Peyer's patch (tissue), 4 donors: ENCODE data around the gene AK9. TPM values are rescaled to one million over a fixed set of nuclear protein-coding genes. Genes with fewer than 3 reads are reported as not detected.

ENCODE experiments used
- DNase-seq, 3 donors: peaks; one replicate each; pipeline ENCODE4 v3.0.0-alpha.2; 2017 to 2019
- H3K27ac ChIP-seq, 4 donors: fragments of 200-600 bp; sonication (generic); one replicate each; pipeline ENCODE4 v1.5.1; 2016 to 2019
- H3K27me3 ChIP-seq, 2 donors: fragments of 200-600 bp; sonication (generic); one replicate each; pipeline ENCODE4 v1.5.1; 2019
- H3K36me3 ChIP-seq, 3 donors: fragments of 200-600 bp; sonication (generic); one replicate each; pipeline ENCODE4 v1.5.1; 2016 to 2019
- H3K4me1 ChIP-seq, 4 donors: fragments of 200-600 bp; sonication (generic); one replicate each; pipeline ENCODE4 v1.5.1; 2016 to 2019
- H3K4me3 ChIP-seq, 4 donors: fragments of 200-600 bp; sonication (generic); 1 replicate in 3 of 4; 2 replicates in 1 of 4; pipeline ENCODE4 v1.5.1; 2016 to 2019; ENCODE audit warnings: mild to moderate bottlenecking in 1 of 4
- H3K9me3 ChIP-seq, 4 donors: fragments of 200-600 bp; sonication (generic); one replicate each; pipeline ENCODE4 v1.5.1; 2016 to 2019; ENCODE audit warnings: mild to moderate bottlenecking in 1 of 4
- POLR2A ChIP-seq, 2 donors: fragments of 450-650 bp; IDR thresholded peaks; one replicate each; pipeline ENCODE4 v1.5.1; 2017; ENCODE audit warnings: antibody characterized with exemption in 2 of 2, mild to moderate bottlenecking in 2 of 2, moderate library complexity in 2 of 2
- total RNA-seq, 4 donors: library from RNA; depleted of rRNA; stranded (reverse); fragments of >200 nt; gene quantifications; one replicate each; pipeline ENCODE4 v1.1.0, GENCODE V29; 2016
- TF ChIP-seq, protein P1 (sequence below), 6 experiments: fragments of 450-650 bp in 4 of 6; fragments of 200-600 bp in 2 of 6; sonication (generic) in 1 of 6; IDR thresholded peaks; one replicate each; pipeline ENCODE4 v1.5.1; 2017 to 2019; ENCODE audit warnings: antibody characterized with exemption in 6 of 6, mild to moderate bottlenecking in 3 of 6, moderate library complexity in 1 of 6

Gene AK9
- total RNA-seq, 4 donors from 2014 or later: 7.9 to 66.0 (median 9.7) TPM

DNA sequence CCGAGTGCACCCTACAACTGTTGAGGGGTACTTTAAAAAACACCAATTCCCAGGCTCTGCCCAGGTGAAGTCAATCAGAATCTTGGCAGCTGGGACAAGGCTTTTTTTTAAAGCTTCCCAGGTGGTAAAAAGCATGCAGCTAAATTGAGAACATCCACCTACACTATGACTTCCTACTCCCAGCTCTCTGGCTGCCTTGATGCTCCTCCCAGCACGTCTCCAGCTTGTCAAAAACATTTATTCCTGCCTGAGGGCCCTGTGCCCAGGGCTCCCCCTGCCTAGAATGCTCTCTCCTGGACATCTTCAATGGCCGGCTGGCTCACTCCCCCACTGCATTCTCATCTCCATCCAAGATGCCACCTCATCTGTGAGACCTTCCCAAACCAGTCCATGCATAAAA lies 217.9 kb downstream of the AK9 start:
- no peak for TF ChIP-seq POLR2A (IDR thresholded peaks at IDR 0.05)
- TF ChIP-seq, protein P1, sequence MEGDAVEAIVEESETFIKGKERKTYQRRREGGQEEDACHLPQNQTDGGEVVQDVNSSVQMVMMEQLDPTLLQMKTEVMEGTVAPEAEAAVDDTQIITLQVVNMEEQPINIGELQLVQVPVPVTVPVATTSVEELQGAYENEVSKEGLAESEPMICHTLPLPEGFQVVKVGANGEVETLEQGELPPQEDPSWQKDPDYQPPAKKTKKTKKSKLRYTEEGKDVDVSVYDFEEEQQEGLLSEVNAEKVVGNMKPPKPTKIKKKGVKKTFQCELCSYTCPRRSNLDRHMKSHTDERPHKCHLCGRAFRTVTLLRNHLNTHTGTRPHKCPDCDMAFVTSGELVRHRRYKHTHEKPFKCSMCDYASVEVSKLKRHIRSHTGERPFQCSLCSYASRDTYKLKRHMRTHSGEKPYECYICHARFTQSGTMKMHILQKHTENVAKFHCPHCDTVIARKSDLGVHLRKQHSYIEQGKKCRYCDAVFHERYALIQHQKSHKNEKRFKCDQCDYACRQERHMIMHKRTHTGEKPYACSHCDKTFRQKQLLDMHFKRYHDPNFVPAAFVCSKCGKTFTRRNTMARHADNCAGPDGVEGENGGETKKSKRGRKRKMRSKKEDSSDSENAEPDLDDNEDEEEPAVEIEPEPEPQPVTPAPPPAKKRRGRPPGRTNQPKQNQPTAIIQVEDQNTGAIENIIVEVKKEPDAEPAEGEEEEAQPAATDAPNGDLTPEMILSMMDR (IDR thresholded peaks at IDR 0.05): no peak
- DNase-seq: no peak
- H3K4me1 ChIP-seq: peaks cover 0 to 15% (median 7%) of the 10 kb centered on the region in 4 donors
- H3K27me3 ChIP-seq: no peaks in the 10 kb centered on the region
- peaks cover 0 to 75% (median 0%) of the 10 kb centered on the region in 3 donors for H3K36me3 ChIP-seq
- no peak overlapping the region for H3K27ac ChIP-seq
- H3K9me3 ChIP-seq: no peaks in the 10 kb centered on the region
- H3K4me3 ChIP-seq: no peak overlapping the region

DNA sequence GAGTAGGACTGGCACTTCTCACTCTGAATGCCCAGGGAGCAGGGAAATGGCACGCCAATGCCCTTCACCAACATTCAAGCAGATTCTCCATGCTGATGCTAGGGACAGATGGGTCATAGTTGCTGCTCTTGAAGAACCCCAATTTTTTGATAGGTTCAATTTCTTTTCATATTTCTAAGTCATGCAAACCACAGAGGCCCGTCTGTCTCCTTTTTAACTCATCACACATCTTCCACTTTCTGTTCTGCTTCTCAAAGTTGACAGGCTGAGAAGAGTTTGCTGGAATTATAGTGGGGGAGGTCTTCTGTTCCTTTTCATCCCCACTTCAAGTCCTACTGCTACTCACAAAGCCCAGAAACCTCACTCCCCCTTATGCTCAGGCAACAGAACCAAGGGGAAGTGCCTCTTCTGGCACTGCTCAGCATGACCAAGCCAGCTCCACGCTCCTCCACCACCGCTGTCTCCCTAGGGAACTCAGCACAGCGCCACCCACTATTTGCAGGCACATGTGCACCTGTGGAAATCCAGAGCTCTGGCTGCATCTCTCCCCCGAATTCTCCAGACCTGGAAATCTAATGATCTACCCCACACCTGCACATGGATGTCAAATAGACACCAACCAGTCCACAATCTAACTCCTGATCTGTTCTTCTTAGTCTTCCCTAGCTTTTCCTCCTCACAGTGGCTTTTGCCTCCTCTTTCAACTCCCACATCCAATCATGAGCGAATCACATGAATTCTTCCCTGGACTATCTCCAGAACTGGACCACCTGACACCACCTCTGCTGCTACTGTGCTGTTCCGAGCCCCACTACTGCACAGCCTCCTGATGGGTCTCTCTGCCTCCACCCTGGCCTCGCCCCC lies 218.6 kb downstream of the AK9 start:
- Histone ChIP-seq H3K9me3 (no peaks in the 10 kb centered on the region), H3K27me3 (no peaks in the 10 kb centered on the region), H3K36me3 (peaks cover 0 to 77% (median 0%) of the 10 kb centered on the region in 3 donors), H3K4me3 (no peak overlapping the region), H3K4me1 (peaks cover 0 to 11% (median 4%) of the 10 kb centered on the region in 4 donors), H3K27ac (no peak overlapping the region)
- DNase-seq: peak in 1 of 3 donors; percentile 56
- no peak for TF ChIP-seq POLR2A (IDR thresholded peaks at IDR 0.05)
- TF ChIP-seq, protein P1 (IDR thresholded peaks at IDR 0.05): no peak

DNA sequence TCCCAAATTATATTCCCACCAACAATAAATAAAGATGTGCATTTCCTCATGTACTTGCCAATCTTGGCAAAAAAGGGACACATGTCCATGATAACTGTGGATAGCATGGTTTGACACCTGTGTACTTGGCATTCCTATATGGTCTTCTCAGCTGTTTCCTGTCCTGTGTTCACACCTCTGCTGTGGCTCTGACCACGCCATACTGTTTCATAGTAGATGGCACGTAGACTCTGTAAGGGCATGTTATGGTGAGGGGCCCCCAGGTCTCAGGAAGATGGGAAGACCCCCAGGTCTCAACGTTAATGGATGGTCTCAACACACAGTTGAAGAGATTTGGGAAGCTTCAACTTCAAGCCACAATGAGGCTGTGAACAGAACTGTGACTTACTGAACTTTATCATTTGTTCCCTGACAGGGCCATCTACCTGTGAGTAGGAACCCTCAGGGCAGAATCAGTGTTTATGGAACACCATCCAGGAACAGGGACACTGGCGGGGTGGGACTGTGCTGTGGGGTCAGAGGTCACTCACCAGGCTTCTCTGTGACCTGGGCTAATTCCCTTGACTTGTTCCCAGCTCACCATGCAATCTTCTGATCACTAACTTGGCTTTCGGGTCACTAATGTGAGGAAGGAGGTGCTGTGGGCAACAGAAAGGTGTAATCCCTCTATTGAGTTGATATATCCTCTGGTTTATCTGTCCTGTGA lies 219.7 kb downstream of the AK9 start:
- no peaks in the 10 kb centered on the region for H3K27me3 ChIP-seq
- DNase-seq: no peak
- peaks cover 0 to 10% (median 6%) of the 10 kb centered on the region in 4 donors for H3K4me1 ChIP-seq
- no peak for TF ChIP-seq POLR2A (IDR thresholded peaks at IDR 0.05)
- TF ChIP-seq, protein P1 (IDR thresholded peaks at IDR 0.05): no peak
- peaks cover 0 to 81% (median 0%) of the 10 kb centered on the region in 3 donors for H3K36me3 ChIP-seq
- no peak overlapping the region for H3K27ac ChIP-seq
- H3K9me3 ChIP-seq: no peaks in the 10 kb centered on the region
- no peak overlapping the region for H3K4me3 ChIP-seq

DNA sequence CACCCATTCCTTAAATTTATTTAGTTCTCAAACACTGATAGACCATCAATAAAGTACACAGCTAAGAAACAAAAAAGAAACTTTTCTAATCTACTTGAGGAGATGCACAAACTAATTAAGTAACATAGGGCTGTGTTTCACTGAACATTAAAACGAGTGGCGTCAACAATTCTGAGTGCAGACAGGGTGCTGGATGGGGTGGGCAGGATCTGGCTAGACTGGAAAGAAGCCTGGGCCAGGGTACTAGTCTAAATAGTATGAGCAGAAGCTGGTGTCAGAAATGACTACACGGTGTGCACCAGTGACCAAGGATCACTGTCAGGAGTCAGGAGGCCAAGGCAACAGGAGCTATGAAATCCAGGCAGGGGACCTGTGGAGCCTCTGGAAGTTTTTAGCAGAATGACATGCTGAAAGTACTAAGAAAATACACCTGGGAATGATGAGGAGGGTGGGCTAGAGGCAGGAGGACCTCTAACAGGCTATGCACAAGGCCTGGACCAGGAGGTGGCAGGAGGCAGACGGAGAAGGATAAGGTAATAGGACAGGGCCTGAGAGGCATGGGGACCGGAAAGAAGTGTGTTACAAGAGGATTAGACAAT lies 221.3 kb downstream of the AK9 start:
- no peak for DNase-seq
- no peak for TF ChIP-seq POLR2A (IDR thresholded peaks at IDR 0.05)
- TF ChIP-seq, protein P1 (IDR thresholded peaks at IDR 0.05): no peak
- Histone ChIP-seq H3K27me3 (no peaks in the 10 kb centered on the region), H3K4me3 (no peak overlapping the region), H3K4me1 (peaks cover 0 to 12% (median 6%) of the 10 kb centered on the region in 4 donors), H3K27ac (no peak overlapping the region), H3K9me3 (no peaks in the 10 kb centered on the region), H3K36me3 (peaks cover 0 to 80% (median 0%) of the 10 kb centered on the region in 3 donors)

DNA sequence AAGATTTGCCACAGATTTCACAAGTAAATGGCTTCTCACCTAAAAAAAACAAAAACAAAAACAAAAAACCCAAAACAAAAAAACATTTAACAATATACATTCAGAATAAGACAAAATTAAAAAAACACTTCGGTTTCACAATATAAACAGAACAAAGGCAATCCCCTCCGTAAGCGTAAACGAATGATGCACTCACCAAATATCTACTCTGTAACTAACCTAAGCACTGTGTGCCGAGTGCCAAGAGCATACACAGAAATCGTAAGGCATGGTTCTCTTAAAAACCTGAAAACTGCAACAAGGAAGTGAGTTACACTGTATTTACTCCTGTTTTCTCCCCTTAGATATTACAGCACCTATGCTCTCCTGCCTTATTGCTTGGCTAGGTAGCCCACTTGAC lies 223.3 kb downstream of the AK9 start:
- no peak for DNase-seq
- Histone ChIP-seq H3K4me3 (no peak overlapping the region), H3K27ac (no peak overlapping the region), H3K36me3 (peaks cover 0 to 60% (median 0%) of the 10 kb centered on the region in 3 donors), H3K27me3 (no peaks in the 10 kb centered on the region), H3K4me1 (peaks cover 0 to 12% (median 5%) of the 10 kb centered on the region in 4 donors), H3K9me3 (no peaks in the 10 kb centered on the region)
- TF ChIP-seq, protein P1 (IDR thresholded peaks at IDR 0.05): no peak
- TF ChIP-seq POLR2A (IDR thresholded peaks at IDR 0.05): no peak
